Measurements from ENCODE around the gene UTP3. TPM values are rescaled to one million over a fixed set of nuclear protein-coding genes. Genes with fewer than 3 reads are reported as not detected.
A peak's percentile ranks its signal among the peaks of the same experiment; 100 is the strongest.
"Not testable (repeated sequence)": the region's sequence is repeated elsewhere in the genome, so short reads cannot be mapped to it uniquely, and the experiment has no call there.

UTP3 gene
- total and polyA plus RNA-seq, 12 donors: 14.9 to 51.1 (median 32.3) TPM

GRCh38 chr4:70701271-70701670, 12.9 kb downstream of the UTP3 start:
- no peaks in the 10 kb centered on the region for H3K9me3 ChIP-seq (replicated peaks in 1 of 3)
- WGBS, 4 donors: 76 to 100% (median 92%) methylated on average over 1 of the region's 1 CpG
- H3K27me3 ChIP-seq: no peaks in the 10 kb centered on the region
- H3K4me3 ChIP-seq: no peak overlapping the region
- no peak overlapping the region for H3K27ac ChIP-seq
- DNase-seq: no peak
- no peaks in the 10 kb centered on the region for H3K36me3 ChIP-seq (replicated peaks in 1 of 2)
- H3K4me1 ChIP-seq (replicated peaks in 1 of 2): peaks cover under 1 to 11% of the 10 kb centered on the region in 2 donors
- TF ChIP-seq CTCF (IDR thresholded peaks at IDR 0.05) (no peak), POLR2A (IDR thresholded peaks at IDR 0.05) (no peak)
- intact Hi-C loops (cut with DNase I): loop anchor here in 1 of 2 donors (10.0 kb wide), 1 partner anchor 124 kb away; no protein-coding TSS in a partner anchor

- not testable (repeated sequence) for H3K4me3 ChIP-seq; H3K9me3 ChIP-seq (replicated peaks in 1 of 3); H3K27me3 ChIP-seq; DNase-seq; H3K27ac ChIP-seq; H3K36me3 ChIP-seq (replicated peaks in 1 of 2)
- intact Hi-C loops (cut with DNase I): loop anchor here in 1 of 2 donors (10.0 kb wide), 1 partner anchor 122 kb away; no protein-coding TSS in a partner anchor
- WGBS, 4 donors: 82 to 89% (median 86%) methylated on average over 2 of the region's 2 CpGs
- H3K4me1 ChIP-seq (replicated peaks in 1 of 2): peaks cover 11 to 23% of the 10 kb centered on the region in 2 donors
These were observed 14.3 kb downstream of the UTP3 start for GRCh38 chr4:70702592-70702991.

- Histone ChIP-seq H3K4me1 (replicated peaks in 1 of 2) (peaks cover 11 to 23% of the 10 kb centered on the region in 2 donors), H3K4me3 (peak overlapping the region in 3 of 4 donors; percentile 47 to 95 (median 84)), H3K27me3 (no peaks in the 10 kb centered on the region), H3K27ac (peak overlapping the region; percentile 91 to 98 (median 97)), H3K36me3 (replicated peaks in 1 of 2) (no peaks in the 10 kb centered on the region), H3K9me3 (replicated peaks in 1 of 3) (no peaks in the 10 kb centered on the region)
- peak in 3 of 7 donors; percentile 20 to 45 (median 40) for DNase-seq
- TF ChIP-seq CTCF (IDR thresholded peaks at IDR 0.05) (no peak), POLR2A (IDR thresholded peaks at IDR 0.05) (no peak)
- intact Hi-C loops (cut with DNase I): loop anchor here in 1 of 2 donors (10.0 kb wide), 1 partner anchor 121 kb away; no protein-coding TSS in a partner anchor
- 2 to 3% (median 2%) methylated on average over 11 of the region's 11 CpGs for WGBS, 4 donors
These were observed 15.4 kb downstream of the UTP3 start for GRCh38 chr4:70703619-70704214.

GRCh38 chr4:70704215-70704930, 16.0 kb downstream of the UTP3 start:
- DNase-seq: peak; percentile 81 to 88 (median 84)
- Histone ChIP-seq H3K27ac (peak overlapping the region; percentile 91 to 98 (median 97)), H3K36me3 (replicated peaks in 1 of 2) (no peaks in the 10 kb centered on the region), H3K4me1 (replicated peaks in 1 of 2) (peaks cover 11 to 26% of the 10 kb centered on the region in 2 donors), H3K9me3 (replicated peaks in 1 of 3) (no peaks in the 10 kb centered on the region), H3K4me3 (peak overlapping the region; percentile 47 to 98 (median 90)), H3K27me3 (no peaks in the 10 kb centered on the region)
- intact Hi-C loops (cut with DNase I): loop anchor here in 1 of 2 donors (10.0 kb wide), 1 partner anchor 120 kb away; no protein-coding TSS in a partner anchor
- peak in 5 of 6 experiments; percentile 10 to 36 (median 27) for TF ChIP-seq CTCF (IDR thresholded peaks at IDR 0.05)
- peak; percentile 28 to 70 for TF ChIP-seq POLR2A (IDR thresholded peaks at IDR 0.05)
- 0 to 1% (median 0%) methylated on average over 27 to 58 of the region's 58 CpGs for WGBS, 4 donors

Measured in adrenal gland (tissue), 12 donors.